ENCODE data around the gene RSPO3.

- TF ChIP-seq POLR2A (IDR thresholded peaks at IDR 0.05; ENCODE audit: low read length) = no peak
- no peak for TF ChIP-seq GATA1 (IDR thresholded peaks at IDR 0.05; ENCODE audit: low read depth, low read length)
These were observed 891 bp downstream of the RSPO3 start for GRCh38 chr6:127119102-127120022.

Measured in erythroblast (primary cell).